ENCODE measurements around the gene TRPV2. TPM values are rescaled to one million over a fixed set of nuclear protein-coding genes. Genes with fewer than 3 reads are reported as not detected.

Gene TRPV2
- total and polyA plus RNA-seq, 2 of the 4 experiments (the other 2 are of a cell fraction), result 30.8 to 32.8 TPM

- DNase-seq, result no peak
- Histone ChIP-seq H3K9ac (ENCODE audit: low read depth, low read length) (peak overlapping the region; percentile 15; the same call in 1 of the 2 replicates), H4K8ac (ENCODE audit: low read depth in 2 of 2, low read length in 2 of 2) (peak overlapping the region in 1 of 2 experiments; percentile 25; a peak in 1 of 4 replicates)
Observed at GRCh38 chr17:16440901-16441629, 25.7 kb downstream of the TRPV2 start.

More at GRCh38 chr17:16440901-16441629, 25.7 kb downstream of the TRPV2 start:
- POLR2A ChIA-PET (ENCODE audit: unreplicated experiment), result interaction anchor here (0.6 to 1.0 kb wide), 2 partner anchors 60 to 316 kb away, joined by 3 to 7 read pairs; partner anchors contain the start of gene UBB
- no CpG with 5 or more reads among the region's 3 CpGs for whole genome bisulfite sequencing, 2 experiments (ENCODE audit: extremely low coverage in 2 of 2, insufficient read length in 1 of 2)
- peaks cover 48% of the 10 kb centered on the region for H3K36me3 ChIP-seq (ENCODE audit: control insufficient read depth, insufficient read depth, low read length)
- H3K4ac ChIP-seq (ENCODE audit: low read depth, low read length), result no peak overlapping the region
- H2BK120ac ChIP-seq (ENCODE audit: low read depth, low read length), result no peak overlapping the region
- peak overlapping the region; percentile 55 for H3K4me2 ChIP-seq (ENCODE audit: low read depth, low read length)
- BruUV-seq (replicated peaks), result no TSS peak
- H3K79me1 ChIP-seq (ENCODE audit: low read depth in 1 of 2, low read length in 2 of 2), result peaks cover 24 to 67% of the 10 kb centered on the region in 2 experiments
- no peak for ATAC-seq (ENCODE audit: low read depth)
- dilution Hi-C loops (cut with HindIII; ENCODE audit: low sequenced_read_pairs, unreplicated experiment) (no loop called here), intact Hi-C loops (cut with micrococcal nuclease) (no loop called here), in situ Hi-C loops (cut with MboI; ENCODE audit: low sequenced_read_pairs) (no loop called here)
- TF ChIP-seq POLR2A (IDR thresholded peaks at IDR 0.05; ENCODE audit: low read depth, low read length) (no peak), BHLHE40 (IDR thresholded peaks at IDR 0.05; ENCODE audit: low read depth, low read length) (no peak), RCOR1 (IDR thresholded peaks at IDR 0.05; ENCODE audit: insufficient replicate concordance, low read length) (no peak)
- H4K5ac ChIP-seq (ENCODE audit: low read depth, low read length), result no peak overlapping the region
- H3K14ac ChIP-seq (replicated peaks; ENCODE audit: low read depth, low read length), result peak overlapping the region; percentile 22; the same call in 1 of the 2 replicates
- H3K56ac ChIP-seq (ENCODE audit: extremely low read depth, insufficient read depth, low read length), result no peak overlapping the region
- no peak overlapping the region for H2AK5ac ChIP-seq (ENCODE audit: low read depth, low read length)
- peaks cover 67% of the 10 kb centered on the region for H4K20me1 ChIP-seq (ENCODE audit: insufficient read depth, low read length)
- H3K27ac ChIP-seq (ENCODE audit: insufficient read depth, low read length), result peak overlapping the region; percentile 6; the same call in 1 of the 2 replicates
- H4K91ac ChIP-seq (ENCODE audit: insufficient read depth, low read depth, low read length), result no peak overlapping the region
- peaks cover 29% of the 10 kb centered on the region for H3K9me1 ChIP-seq (ENCODE audit: insufficient read depth, low read length)
- no peak overlapping the region for H2AFZ ChIP-seq (replicated peaks; ENCODE audit: low read length, poor library complexity)
- H3K27me3 ChIP-seq (ENCODE audit: control insufficient read depth, insufficient read depth, low read length), result no peaks in the 10 kb centered on the region
- no peak overlapping the region for H2AK9ac ChIP-seq (replicated peaks; ENCODE audit: low read depth, low read length, poor library complexity)
- H3K4me3 ChIP-seq (ENCODE audit: insufficient read depth, low read depth, low read length), result no peak overlapping the region
- H3K4me1 ChIP-seq (ENCODE audit: control insufficient read depth, insufficient read depth, low read length), result peaks cover 17% of the 10 kb centered on the region
- peak overlapping the region; percentile 55; the same call in 1 of the 2 replicates for H3K23ac ChIP-seq (ENCODE audit: low read depth, low read length)
- H3K9me3 ChIP-seq (ENCODE audit: control insufficient read depth, insufficient read depth, low read length), result no peaks in the 10 kb centered on the region
- no peak overlapping the region for H2BK5ac ChIP-seq (ENCODE audit: low read depth, low read length, poor library complexity, severe bottlenecking)
- CTCF ChIA-PET, result interaction anchor here (0.6 to 1.4 kb wide), 2 partner anchors 39 to 80 kb away, joined by 3 to 4 read pairs; no protein-coding TSS in a partner anchor
- no peak overlapping the region for H3K18ac ChIP-seq (ENCODE audit: low read depth, low read length)
- no peak overlapping the region for H2BK15ac ChIP-seq (ENCODE audit: low read depth, low read length)
- no peak overlapping the region for H2BK20ac ChIP-seq (ENCODE audit: low read depth, low read length)

Data from IMR-90 (cell line).